ENCODE data around the gene HSDL2. TPM values are rescaled to one million over a fixed set of nuclear protein-coding genes. Genes with fewer than 3 reads are reported as not detected.

Gene HSDL2
- total and polyA plus RNA-seq, 4 donors, result 27.6 to 42.0 (median 34.0) TPM

DNA sequence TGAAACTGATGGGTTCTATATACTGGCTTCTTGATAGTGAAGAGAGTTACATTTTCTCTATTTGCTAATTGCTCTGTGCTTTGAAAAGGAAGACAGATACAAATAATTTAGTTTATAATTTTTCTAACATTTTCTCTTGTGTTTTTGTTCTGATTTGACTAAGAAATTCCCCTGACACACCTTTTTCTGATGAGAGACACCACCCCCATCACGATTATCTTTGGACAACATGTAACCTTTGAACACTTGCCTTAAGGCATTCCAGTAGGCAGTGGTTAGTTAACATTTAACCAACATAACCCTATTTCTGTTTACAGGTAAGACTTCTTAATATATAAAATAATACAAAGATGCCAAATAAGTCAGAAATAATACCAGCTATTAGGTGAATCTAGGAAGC is 42.4 kb upstream of the HSDL2 start:
- intact Hi-C loops (cut with DNase I), result loop anchor here in 1 of 2 donors (10.0 kb wide), 1 partner anchor 163 kb away; the partner anchor contains the start of gene SUSD1
- DNase-seq (no peak), ATAC-seq (ENCODE audit: low FRiP score) (no peak)
- Histone ChIP-seq H3K9me3 (ENCODE audit: control insufficient read depth, low read length) (no peaks in the 10 kb centered on the region), H3K36me3 (ENCODE audit: control insufficient read depth in 1 of 2, insufficient read depth in 2 of 2, low read length in 1 of 2) (no peaks in the 10 kb centered on the region), H3K27me3 (ENCODE audit: control insufficient read depth in 1 of 2, insufficient read depth in 2 of 2, low read length in 1 of 2) (no peaks in the 10 kb centered on the region), H3K4me3 (ENCODE audit: low read length in 2 of 2) (no peak overlapping the region), H3K27ac (ENCODE audit: low read depth in 1 of 2, low read length in 2 of 2) (no peak overlapping the region), H3K4me1 (ENCODE audit: control insufficient read depth in 1 of 2, insufficient read depth in 2 of 2, low read length in 2 of 2) (peaks cover 0 to 3% of the 10 kb centered on the region in 2 donors)
- 62% methylated on average over 1 of the region's 1 CpG for WGBS, 2 donors

GRCh38 chr9:112338561-112338960 is 41.3 kb upstream of the HSDL2 start:
- Histone ChIP-seq H3K36me3 (ENCODE audit: control insufficient read depth in 1 of 2, insufficient read depth in 2 of 2, low read length in 1 of 2) (no peaks in the 10 kb centered on the region), H3K9me3 (ENCODE audit: control insufficient read depth, low read length) (no peaks in the 10 kb centered on the region), H3K4me1 (ENCODE audit: control insufficient read depth in 1 of 2, insufficient read depth in 2 of 2, low read length in 2 of 2) (peaks cover 0 to 3% of the 10 kb centered on the region in 2 donors), H3K27me3 (ENCODE audit: control insufficient read depth in 1 of 2, insufficient read depth in 2 of 2, low read length in 1 of 2) (no peaks in the 10 kb centered on the region), H3K4me3 (ENCODE audit: low read length in 2 of 2) (no peak overlapping the region), H3K27ac (ENCODE audit: low read depth in 1 of 2, low read length in 2 of 2) (no peak overlapping the region)
- 64 to 66% methylated on average over 3 of the region's 3 CpGs for WGBS, 2 donors
- DNase-seq, result no peak
- ATAC-seq (ENCODE audit: low FRiP score), result no peak
- intact Hi-C loops (cut with DNase I), result loop anchor here in 1 of 2 donors (10.0 kb wide), 1 partner anchor 164 kb away; the partner anchor contains the start of gene SUSD1

DNA sequence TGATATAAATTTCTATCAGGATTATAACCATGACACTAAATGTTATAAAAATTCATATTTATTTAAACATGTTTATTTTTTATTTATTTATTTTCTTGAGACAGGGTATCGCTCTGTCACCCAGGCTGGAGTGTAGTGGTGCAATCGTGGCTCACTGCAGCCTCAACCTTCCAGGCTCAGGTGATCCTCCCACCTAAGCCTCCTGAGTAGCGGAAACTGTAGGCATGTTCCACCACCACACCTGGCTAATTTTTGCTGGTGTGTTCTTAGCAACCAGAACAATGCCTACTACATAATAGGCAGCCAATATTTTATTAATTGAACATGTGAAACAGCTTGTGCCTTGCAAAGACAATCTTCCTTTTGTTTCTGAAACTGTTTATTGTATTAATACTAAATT is 40.0 kb upstream of the HSDL2 start:
- DNase-seq, result no peak
- no peaks in the 10 kb centered on the region for H3K36me3 ChIP-seq (ENCODE audit: control insufficient read depth in 1 of 2, insufficient read depth in 2 of 2, low read length in 1 of 2)
- no peak overlapping the region for H3K27ac ChIP-seq (ENCODE audit: low read depth in 1 of 2, low read length in 2 of 2)
- peaks cover 0 to 3% of the 10 kb centered on the region in 2 donors for H3K4me1 ChIP-seq (ENCODE audit: control insufficient read depth in 1 of 2, insufficient read depth in 2 of 2, low read length in 2 of 2)
- 96 to 97% methylated on average over 3 of the region's 3 CpGs for WGBS, 2 donors
- no peak for ATAC-seq (ENCODE audit: low FRiP score)
- H3K27me3 ChIP-seq (ENCODE audit: control insufficient read depth in 1 of 2, insufficient read depth in 2 of 2, low read length in 1 of 2), result no peaks in the 10 kb centered on the region
- no peaks in the 10 kb centered on the region for H3K9me3 ChIP-seq (ENCODE audit: control insufficient read depth, low read length)
- intact Hi-C loops (cut with DNase I), result loop anchor here in 1 of 2 donors (10.0 kb wide), 1 partner anchor 165 kb away; the partner anchor contains the start of gene SUSD1
- H3K4me3 ChIP-seq (ENCODE audit: low read length in 2 of 2), result no peak overlapping the region

DNA sequence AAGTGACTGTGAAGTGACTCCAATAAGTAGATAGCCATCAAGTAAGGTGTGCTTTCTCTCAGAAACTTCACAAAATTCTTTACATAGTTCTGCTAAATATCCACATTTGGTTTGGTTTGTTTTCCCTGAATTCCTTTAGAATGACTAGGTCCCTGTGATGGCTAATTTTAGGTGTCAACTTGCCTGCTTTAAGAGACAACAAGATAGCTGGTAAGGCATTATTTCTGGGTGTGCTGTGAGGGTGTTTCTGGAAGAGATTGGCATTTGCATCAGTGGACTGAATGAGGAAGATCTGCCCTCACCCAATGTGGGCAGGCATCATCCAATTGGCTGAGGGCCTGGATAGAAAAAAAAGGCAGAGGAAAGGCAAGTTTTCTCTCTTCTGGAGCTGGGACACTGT is 38.2 kb upstream of the HSDL2 start:
- no peak overlapping the region for H3K4me3 ChIP-seq (ENCODE audit: low read length in 2 of 2)
- ATAC-seq (ENCODE audit: low FRiP score) (no peak), DNase-seq (no peak)
- peaks cover 0 to 3% of the 10 kb centered on the region in 2 donors for H3K4me1 ChIP-seq (ENCODE audit: control insufficient read depth in 1 of 2, insufficient read depth in 2 of 2, low read length in 2 of 2)
- H3K27me3 ChIP-seq (ENCODE audit: control insufficient read depth in 1 of 2, insufficient read depth in 2 of 2, low read length in 1 of 2), result no peaks in the 10 kb centered on the region
- intact Hi-C loops (cut with DNase I), result no loop called here
- no peak overlapping the region for H3K27ac ChIP-seq (ENCODE audit: low read depth in 1 of 2, low read length in 2 of 2)
- no peaks in the 10 kb centered on the region for H3K36me3 ChIP-seq (ENCODE audit: control insufficient read depth in 1 of 2, insufficient read depth in 2 of 2, low read length in 1 of 2)
- H3K9me3 ChIP-seq (ENCODE audit: control insufficient read depth, low read length), result no peaks in the 10 kb centered on the region

- intact Hi-C loops (cut with DNase I), result no loop called here
- ATAC-seq (ENCODE audit: low FRiP score), result peak; percentile 79
- H3K27me3 ChIP-seq (ENCODE audit: control insufficient read depth in 1 of 2, insufficient read depth in 2 of 2, low read length in 1 of 2), result no peaks in the 10 kb centered on the region
- peak; percentile 91 to 96 for DNase-seq
- no peaks in the 10 kb centered on the region for H3K36me3 ChIP-seq (ENCODE audit: control insufficient read depth in 1 of 2, insufficient read depth in 2 of 2, low read length in 1 of 2)
- no peaks in the 10 kb centered on the region for H3K4me1 ChIP-seq (ENCODE audit: control insufficient read depth in 1 of 2, insufficient read depth in 2 of 2, low read length in 2 of 2)
- no peaks in the 10 kb centered on the region for H3K9me3 ChIP-seq (ENCODE audit: control insufficient read depth, low read length)
- 21 to 29% methylated on average over 19 of the region's 19 CpGs for WGBS, 2 donors
- H3K27ac ChIP-seq (ENCODE audit: low read depth in 1 of 2, low read length in 2 of 2), result no peak overlapping the region
- peak overlapping the region; percentile 8 to 18 for H3K4me3 ChIP-seq (ENCODE audit: low read length in 2 of 2)
These were observed 31.5 kb upstream of the HSDL2 start for GRCh38 chr9:112348257-112349007.

- intact Hi-C loops (cut with DNase I), result no loop called here
- ATAC-seq (ENCODE audit: low FRiP score), result no peak
These were observed 30.9 kb upstream of the HSDL2 start for GRCh38 chr9:112349008-112349333.

DNA sequence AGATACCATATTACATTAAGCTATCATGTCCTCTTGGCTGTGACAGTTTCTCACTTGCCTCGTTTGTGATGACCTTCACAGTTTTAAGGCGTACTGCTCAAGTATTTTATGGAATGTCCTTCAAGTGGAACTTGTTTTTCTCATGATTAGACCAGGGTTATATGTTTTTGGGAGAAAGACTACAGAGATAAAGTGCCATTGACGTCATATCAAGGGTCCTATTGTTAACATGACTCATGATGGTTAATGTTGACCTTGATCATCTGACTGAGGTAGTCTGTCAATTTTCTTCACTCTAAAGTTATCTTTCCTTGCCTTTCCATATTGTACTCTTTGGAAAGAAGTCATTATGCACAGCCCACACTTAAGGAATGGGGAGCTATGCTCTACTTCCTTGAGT is 28.7 kb upstream of the HSDL2 start:
- no peaks in the 10 kb centered on the region for H3K4me1 ChIP-seq (ENCODE audit: control insufficient read depth in 1 of 2, insufficient read depth in 2 of 2, low read length in 2 of 2)
- intact Hi-C loops (cut with DNase I), result no loop called here
- WGBS, 2 donors, result 71 to 72% methylated on average over 3 of the region's 3 CpGs
- ATAC-seq (ENCODE audit: low FRiP score) (no peak), DNase-seq (no peak)
- no peaks in the 10 kb centered on the region for H3K9me3 ChIP-seq (ENCODE audit: control insufficient read depth, low read length)
- no peaks in the 10 kb centered on the region for H3K27me3 ChIP-seq (ENCODE audit: control insufficient read depth in 1 of 2, insufficient read depth in 2 of 2, low read length in 1 of 2)
- no peak overlapping the region for H3K27ac ChIP-seq (ENCODE audit: low read depth in 1 of 2, low read length in 2 of 2)
- no peaks in the 10 kb centered on the region for H3K36me3 ChIP-seq (ENCODE audit: control insufficient read depth in 1 of 2, insufficient read depth in 2 of 2, low read length in 1 of 2)
- H3K4me3 ChIP-seq (ENCODE audit: low read length in 2 of 2), result no peak overlapping the region

More at GRCh38 chr9:112349008-112349333, 30.9 kb upstream of the HSDL2 start:
- Histone ChIP-seq H3K9me3 (ENCODE audit: control insufficient read depth, low read length) (no peaks in the 10 kb centered on the region), H3K4me1 (ENCODE audit: control insufficient read depth in 1 of 2, insufficient read depth in 2 of 2, low read length in 2 of 2) (no peaks in the 10 kb centered on the region), H3K36me3 (ENCODE audit: control insufficient read depth in 1 of 2, insufficient read depth in 2 of 2, low read length in 1 of 2) (no peaks in the 10 kb centered on the region), H3K27ac (ENCODE audit: low read depth in 1 of 2, low read length in 2 of 2) (no peak overlapping the region), H3K4me3 (ENCODE audit: low read length in 2 of 2) (peak overlapping the region; percentile 8 to 18), H3K27me3 (ENCODE audit: control insufficient read depth in 1 of 2, insufficient read depth in 2 of 2, low read length in 1 of 2) (no peaks in the 10 kb centered on the region)
- 59 to 65% methylated on average over 4 of the region's 4 CpGs for WGBS, 2 donors
- no peak for DNase-seq

DNA sequence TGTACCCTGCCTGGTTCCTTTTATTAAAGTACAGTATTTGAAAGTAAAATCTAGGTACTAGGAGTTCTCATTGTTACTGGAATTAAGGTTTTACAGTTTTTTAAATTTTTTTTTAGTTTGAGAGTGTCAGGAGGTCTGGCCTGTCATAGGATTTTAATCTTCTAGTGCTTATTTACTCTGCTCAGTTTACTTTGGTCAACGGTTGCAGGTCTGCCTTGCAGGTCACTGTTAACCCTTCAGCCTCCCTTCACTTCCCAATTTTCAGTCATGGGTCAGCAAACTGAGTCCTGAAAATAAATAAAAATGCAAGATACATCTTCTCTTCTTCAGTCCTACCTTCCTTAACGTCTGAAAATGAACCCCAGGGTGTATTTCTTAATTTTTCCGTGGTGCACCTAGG is 27.7 kb upstream of the HSDL2 start:
- H3K36me3 ChIP-seq (ENCODE audit: control insufficient read depth in 1 of 2, insufficient read depth in 2 of 2, low read length in 1 of 2), result no peaks in the 10 kb centered on the region
- no peaks in the 10 kb centered on the region for H3K4me1 ChIP-seq (ENCODE audit: control insufficient read depth in 1 of 2, insufficient read depth in 2 of 2, low read length in 2 of 2)
- intact Hi-C loops (cut with DNase I), result no loop called here
- WGBS, 2 donors, result 53 to 59% methylated on average over 3 of the region's 3 CpGs
- no peak for DNase-seq
- no peaks in the 10 kb centered on the region for H3K27me3 ChIP-seq (ENCODE audit: control insufficient read depth in 1 of 2, insufficient read depth in 2 of 2, low read length in 1 of 2)
- H3K4me3 ChIP-seq (ENCODE audit: low read length in 2 of 2), result no peak overlapping the region
- no peak overlapping the region for H3K27ac ChIP-seq (ENCODE audit: low read depth in 1 of 2, low read length in 2 of 2)
- ATAC-seq (ENCODE audit: low FRiP score), result no peak
- H3K9me3 ChIP-seq (ENCODE audit: control insufficient read depth, low read length), result no peaks in the 10 kb centered on the region

GRCh38 chr9:112354081-112354743 is 25.7 kb upstream of the HSDL2 start:
- Histone ChIP-seq H3K27ac (ENCODE audit: low read depth in 1 of 2, low read length in 2 of 2) (no peak overlapping the region), H3K4me3 (ENCODE audit: low read length in 2 of 2) (no peak overlapping the region), H3K9me3 (ENCODE audit: control insufficient read depth, low read length) (no peaks in the 10 kb centered on the region), H3K4me1 (ENCODE audit: control insufficient read depth in 1 of 2, insufficient read depth in 2 of 2, low read length in 2 of 2) (no peaks in the 10 kb centered on the region), H3K27me3 (ENCODE audit: control insufficient read depth in 1 of 2, insufficient read depth in 2 of 2, low read length in 1 of 2) (no peaks in the 10 kb centered on the region), H3K36me3 (ENCODE audit: control insufficient read depth in 1 of 2, insufficient read depth in 2 of 2, low read length in 1 of 2) (no peaks in the 10 kb centered on the region)
- ATAC-seq (ENCODE audit: low FRiP score) (no peak), DNase-seq (no peak)
- intact Hi-C loops (cut with DNase I), result no loop called here
- WGBS, 2 donors, result 84 to 90% methylated on average over 1 of the region's 1 CpG

All from aorta (tissue), 5 donors.